ENCODE data around the gene NAA30.
"Not testable (repeated sequence)": the region's sequence is repeated elsewhere in the genome, so short reads cannot be mapped to it uniquely, and the experiment has no call there.

The NAA30 gene

DNA sequence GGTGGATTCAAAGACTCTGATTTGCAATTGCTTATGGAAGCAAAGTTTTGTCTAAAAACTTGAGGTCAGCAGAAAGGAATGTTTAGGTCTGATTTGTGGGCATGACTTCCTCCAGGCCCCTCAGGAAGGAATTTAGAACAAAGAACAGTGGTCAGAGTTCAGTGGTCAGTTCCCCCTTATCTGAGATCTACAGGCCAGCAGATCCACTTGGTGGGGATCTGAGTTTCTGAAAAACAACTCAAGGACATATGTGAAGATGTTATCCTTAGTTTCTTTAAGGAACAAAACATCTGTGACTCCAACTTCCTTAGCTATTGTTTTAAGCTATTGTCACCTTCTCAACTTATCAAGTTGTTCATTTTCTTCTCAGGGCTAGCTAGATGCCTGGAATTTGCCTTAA, 28.0 kb upstream of the NAA30 start:
- TF ChIP-seq, protein P1, sequence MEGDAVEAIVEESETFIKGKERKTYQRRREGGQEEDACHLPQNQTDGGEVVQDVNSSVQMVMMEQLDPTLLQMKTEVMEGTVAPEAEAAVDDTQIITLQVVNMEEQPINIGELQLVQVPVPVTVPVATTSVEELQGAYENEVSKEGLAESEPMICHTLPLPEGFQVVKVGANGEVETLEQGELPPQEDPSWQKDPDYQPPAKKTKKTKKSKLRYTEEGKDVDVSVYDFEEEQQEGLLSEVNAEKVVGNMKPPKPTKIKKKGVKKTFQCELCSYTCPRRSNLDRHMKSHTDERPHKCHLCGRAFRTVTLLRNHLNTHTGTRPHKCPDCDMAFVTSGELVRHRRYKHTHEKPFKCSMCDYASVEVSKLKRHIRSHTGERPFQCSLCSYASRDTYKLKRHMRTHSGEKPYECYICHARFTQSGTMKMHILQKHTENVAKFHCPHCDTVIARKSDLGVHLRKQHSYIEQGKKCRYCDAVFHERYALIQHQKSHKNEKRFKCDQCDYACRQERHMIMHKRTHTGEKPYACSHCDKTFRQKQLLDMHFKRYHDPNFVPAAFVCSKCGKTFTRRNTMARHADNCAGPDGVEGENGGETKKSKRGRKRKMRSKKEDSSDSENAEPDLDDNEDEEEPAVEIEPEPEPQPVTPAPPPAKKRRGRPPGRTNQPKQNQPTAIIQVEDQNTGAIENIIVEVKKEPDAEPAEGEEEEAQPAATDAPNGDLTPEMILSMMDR (IDR thresholded peaks at IDR 0.05; ENCODE audit: extremely low read depth, insufficient read depth, missing control alignments), result no peak
- in situ Hi-C loops (cut with MboI; ENCODE audit: low pct_unique_long_range_greater_than_20kb, low sequenced_read_pairs, unreplicated experiment), result no loop called here
- no peak for DNase-seq (ENCODE audit: low spot score)

GRCh38 chr14:57364659-57365450, 25.5 kb upstream of the NAA30 start:
- no peak for DNase-seq (ENCODE audit: low spot score)
- TF ChIP-seq, protein P1 (IDR thresholded peaks at IDR 0.05; ENCODE audit: extremely low read depth, insufficient read depth, missing control alignments), result no peak
- in situ Hi-C loops (cut with MboI; ENCODE audit: low pct_unique_long_range_greater_than_20kb, low sequenced_read_pairs, unreplicated experiment), result no loop called here

DNA sequence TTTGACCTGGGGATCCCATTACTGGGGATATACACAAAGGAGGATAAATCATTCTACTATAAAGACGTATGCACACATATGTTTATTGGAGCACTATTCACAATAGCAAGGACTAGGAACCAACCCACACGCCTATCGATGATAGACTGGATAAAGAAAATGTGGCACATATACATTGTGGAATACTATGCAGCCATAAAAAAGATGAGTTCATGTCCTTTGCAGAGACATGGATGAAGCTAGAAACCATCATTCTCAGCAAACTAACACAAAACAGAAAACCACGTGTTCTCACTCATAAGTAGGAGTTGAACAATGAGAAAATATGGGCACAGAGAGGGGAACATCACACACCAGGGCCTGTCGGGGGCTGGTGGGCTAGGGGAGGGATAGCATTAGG, 20.2 kb upstream of the NAA30 start:
- in situ Hi-C loops (cut with MboI; ENCODE audit: low pct_unique_long_range_greater_than_20kb, low sequenced_read_pairs, unreplicated experiment); DNase-seq (ENCODE audit: low spot score): not testable (repeated sequence)

GRCh38 chr14:57371013-57371412, 19.4 kb upstream of the NAA30 start:
- TF ChIP-seq, protein P1 (IDR thresholded peaks at IDR 0.05; ENCODE audit: extremely low read depth, insufficient read depth, missing control alignments), result no peak
- in situ Hi-C loops (cut with MboI; ENCODE audit: low pct_unique_long_range_greater_than_20kb, low sequenced_read_pairs, unreplicated experiment), result no loop called here

GRCh38 chr14:57375156-57375555, 15.2 kb upstream of the NAA30 start:
- TF ChIP-seq, protein P1 (IDR thresholded peaks at IDR 0.05; ENCODE audit: extremely low read depth, insufficient read depth, missing control alignments), result no peak
- DNase-seq (ENCODE audit: low spot score), result no peak
- in situ Hi-C loops (cut with MboI; ENCODE audit: low pct_unique_long_range_greater_than_20kb, low sequenced_read_pairs, unreplicated experiment), result no loop called here

More at GRCh38 chr14:57371013-57371412, 19.4 kb upstream of the NAA30 start:
- no peak for DNase-seq (ENCODE audit: low spot score)

- no peak for DNase-seq (ENCODE audit: low spot score)
- TF ChIP-seq, protein P1 (IDR thresholded peaks at IDR 0.05; ENCODE audit: extremely low read depth, insufficient read depth, missing control alignments), result no peak
- in situ Hi-C loops (cut with MboI; ENCODE audit: low pct_unique_long_range_greater_than_20kb, low sequenced_read_pairs, unreplicated experiment), result no loop called here
Measured at GRCh38 chr14:57378661-57379060, 11.7 kb upstream of the NAA30 start.

GRCh38 chr14:57380935-57381334, 9.5 kb upstream of the NAA30 start:
- TF ChIP-seq, protein P1 (IDR thresholded peaks at IDR 0.05; ENCODE audit: extremely low read depth, insufficient read depth, missing control alignments), result no peak
- in situ Hi-C loops (cut with MboI; ENCODE audit: low pct_unique_long_range_greater_than_20kb, low sequenced_read_pairs, unreplicated experiment), result no loop called here
- DNase-seq (ENCODE audit: low spot score), result no peak

All from GM13977 (cell line).